ENCODE data around the gene HIGD2A.

GRCh38 chr5:176341325-176342157 lies 47.0 kb upstream of the HIGD2A start:
- no peak for TF ChIP-seq GATA2 (IDR thresholded peaks at IDR 0.05; ENCODE audit: low read depth, low read length)
- TF ChIP-seq GATA3 (IDR thresholded peaks at IDR 0.05; ENCODE audit: low read depth, low read length), result no peak
